ENCODE measurements around the gene LPCAT4.

GRCh38 chr15:34354286-34354685, 12.7 kb downstream of the LPCAT4 start:
- TF ChIP-seq EZH2 (IDR thresholded peaks at IDR 0.05): no peak
- no peak for TF ChIP-seq POLR2AphosphoS5 (IDR thresholded peaks at IDR 0.05; ENCODE audit: borderline replicate concordance, low read depth, low read length)
- no peak for TF ChIP-seq FOXP2 (optimal IDR thresholded peaks at IDR 0.05; ENCODE audit: control extremely low read depth, extremely low read length, insufficient read depth)
